HEK293 (cell line): ENCODE data around the gene SQSTM1.

ENCODE experiments used
- EGR2 ChIP-seq: fragments of 450-650 bp; formaldehyde crosslinking; IDR thresholded peaks from 2 replicates; pipeline ENCODE4 v1.5.1; 2016; ENCODE audit warnings: low read depth, missing biosample characterization, missing genetic modification characterization
- REPIN1 ChIP-seq: fragments of 450-650 bp; formaldehyde crosslinking; IDR thresholded peaks from 2 replicates; pipeline ENCODE4 v1.5.1; 2017; ENCODE audit warnings: missing biosample characterization, missing genetic modification characterization, low read depth
- ZFP41 ChIP-seq: fragments of 450-650 bp; formaldehyde crosslinking; IDR thresholded peaks from 2 replicates; pipeline ENCODE4 v1.5.1; 2016; ENCODE audit warnings: missing biosample characterization, missing genetic modification characterization, borderline replicate concordance
- ZNF174 ChIP-seq: fragments of 450-650 bp; formaldehyde crosslinking; IDR thresholded peaks from 2 replicates; pipeline ENCODE4 v1.5.0; 2017; ENCODE audit warnings: missing biosample characterization, mild to moderate bottlenecking, missing genetic modification characterization
- ZNF658 ChIP-seq: fragments of 450-650 bp; formaldehyde crosslinking; IDR thresholded peaks from 2 replicates; pipeline ENCODE4; 2016; ENCODE audit warnings: missing biosample characterization, missing genetic modification characterization

DNA sequence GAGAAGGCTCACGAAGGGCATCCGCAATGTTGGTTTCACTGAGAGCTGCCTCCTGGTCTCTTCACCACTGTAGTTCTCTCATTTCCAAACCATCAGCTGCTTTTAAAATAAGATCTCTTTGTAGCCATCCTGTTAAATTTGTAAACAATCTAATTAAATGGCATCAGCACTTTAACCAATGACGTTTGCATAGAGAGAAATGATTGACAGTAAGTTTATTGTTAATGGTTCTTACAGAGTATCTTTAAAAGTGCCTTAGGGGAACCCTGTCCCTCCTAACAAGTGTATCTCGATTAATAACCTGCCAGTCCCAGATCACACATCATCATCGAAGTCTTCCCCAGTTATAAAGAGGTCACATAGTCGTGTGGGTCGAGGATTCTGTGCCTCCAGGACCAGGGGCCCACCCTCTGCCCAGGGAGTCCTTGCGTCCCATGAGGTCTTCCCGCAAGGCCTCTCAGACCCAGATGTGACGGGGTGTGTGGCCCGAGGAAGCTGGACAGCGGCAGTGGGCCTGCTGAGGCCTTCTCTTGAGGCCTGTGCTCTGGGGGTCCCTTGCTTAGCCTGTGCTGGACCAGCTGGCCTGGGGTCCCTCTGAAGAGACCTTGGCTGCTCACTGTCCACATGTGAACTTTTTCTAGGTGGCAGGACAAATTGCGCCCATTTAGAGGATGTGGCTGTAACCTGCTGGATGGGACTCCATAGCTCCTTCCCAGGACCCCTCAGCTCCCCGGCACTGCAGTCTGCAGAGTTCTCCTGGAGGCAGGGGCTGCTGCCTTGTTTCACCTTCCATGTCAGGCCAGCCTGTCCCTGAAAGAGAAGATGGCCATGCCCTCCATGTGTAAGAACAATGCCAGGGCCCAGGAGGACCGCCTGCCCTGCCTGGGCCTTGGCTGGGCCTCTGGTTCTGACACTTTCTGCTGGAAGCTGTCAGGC, 16.6 kb downstream of the SQSTM1 start:
- no peak for TF ChIP-seq REPIN1 (tag by site-specific recombination)
- no peak for TF ChIP-seq ZNF174
- TF ChIP-seq ZNF658 (tag by site-specific recombination) = no peak
- no peak for TF ChIP-seq ZFP41
- no peak for TF ChIP-seq EGR2 (tag by site-specific recombination)
